GM19239 (cell line): ENCODE results near the gene SCFD1.

Experiments
- DNase-seq: peaks from one replicate; pipeline ENCODE4 v3.0.0; 2011; ENCODE audit warnings: low spot score; ENCODE audit not compliant: insufficient read length
- FAIRE-seq: peaks from 2 replicates; lab custom pipeline; 2011; peaks lifted over from hg19 to GRCh38; lab: Jason Lieb, UNC

Gene SCFD1

DNA sequence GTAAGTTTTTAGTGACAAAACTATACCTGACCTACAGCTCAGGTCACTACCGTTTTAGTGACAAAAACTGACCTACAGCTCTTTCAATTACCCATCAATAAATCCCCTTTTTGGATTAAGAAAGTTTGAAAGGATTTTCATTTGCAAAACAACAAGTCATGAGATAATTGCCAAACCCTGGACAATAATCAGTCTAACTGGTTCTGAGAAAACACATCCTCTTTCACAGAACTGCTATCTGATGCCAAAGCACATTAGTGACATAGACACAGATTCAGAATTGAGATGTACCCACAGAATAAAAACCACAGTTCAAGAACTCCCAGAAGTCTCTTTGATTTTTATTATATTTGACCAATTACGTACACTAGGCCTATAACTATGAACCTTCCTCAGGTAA, 126.2 kb downstream of the SCFD1 start:
- DNase-seq (no peak), FAIRE-seq (no peak)

DNA sequence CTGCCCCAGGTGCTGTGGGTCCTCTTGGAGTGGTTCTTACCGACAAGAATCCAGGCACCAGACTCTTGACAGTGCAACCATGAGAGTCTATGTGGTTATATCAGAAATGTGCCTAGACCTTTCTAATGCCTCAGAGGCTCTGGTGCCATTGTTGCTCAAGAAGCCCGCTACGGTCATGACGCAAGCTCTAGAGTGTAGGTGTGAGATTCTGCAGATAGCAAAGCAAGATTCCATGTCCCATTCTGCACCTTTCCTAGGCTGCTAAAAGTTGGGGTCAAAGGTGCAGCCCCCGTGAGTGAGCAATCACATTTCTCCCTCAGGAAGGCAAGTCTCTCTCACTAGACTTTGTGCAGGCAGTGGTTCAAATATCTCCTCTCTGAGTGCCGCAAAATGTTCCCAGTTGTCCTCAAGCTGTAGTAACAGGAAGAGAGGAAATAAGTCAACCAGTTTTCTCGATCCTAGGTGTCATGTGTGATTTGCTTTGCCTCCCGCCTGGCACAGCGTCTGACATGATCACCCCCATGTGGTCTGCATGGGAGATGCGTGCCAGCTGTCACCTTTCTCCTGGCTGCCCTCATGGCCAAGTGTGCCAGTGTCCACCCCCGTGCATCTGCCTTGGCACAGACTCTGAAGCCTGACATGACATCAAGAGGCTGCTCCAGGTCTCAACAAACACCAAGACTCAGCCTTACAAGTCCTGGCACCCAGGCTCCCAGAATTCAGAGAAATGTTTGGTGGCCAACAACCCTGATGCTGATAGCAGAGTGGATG, 129.7 kb downstream of the SCFD1 start:
- FAIRE-seq (no peak), DNase-seq (no peak)

DNA sequence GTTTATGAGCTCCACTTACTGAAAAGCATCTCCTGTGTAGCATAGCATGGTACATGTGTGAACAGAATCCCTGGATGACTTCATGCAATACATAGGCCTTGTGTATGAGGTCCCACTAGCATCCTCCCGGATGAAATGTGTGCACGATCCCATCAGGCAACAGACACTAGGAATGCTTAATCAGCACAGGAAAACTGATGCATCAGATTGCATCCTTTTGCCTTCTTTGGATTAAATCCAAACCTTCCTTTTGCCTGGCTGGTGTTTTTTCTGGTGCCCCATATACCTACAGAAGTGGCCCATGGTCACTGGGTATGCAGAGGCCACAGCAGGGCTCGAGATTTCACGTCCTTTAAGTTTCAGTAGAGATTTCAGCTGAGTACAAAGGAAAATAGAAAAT, 131.3 kb downstream of the SCFD1 start:
- DNase-seq (no peak), FAIRE-seq (no peak)

DNA sequence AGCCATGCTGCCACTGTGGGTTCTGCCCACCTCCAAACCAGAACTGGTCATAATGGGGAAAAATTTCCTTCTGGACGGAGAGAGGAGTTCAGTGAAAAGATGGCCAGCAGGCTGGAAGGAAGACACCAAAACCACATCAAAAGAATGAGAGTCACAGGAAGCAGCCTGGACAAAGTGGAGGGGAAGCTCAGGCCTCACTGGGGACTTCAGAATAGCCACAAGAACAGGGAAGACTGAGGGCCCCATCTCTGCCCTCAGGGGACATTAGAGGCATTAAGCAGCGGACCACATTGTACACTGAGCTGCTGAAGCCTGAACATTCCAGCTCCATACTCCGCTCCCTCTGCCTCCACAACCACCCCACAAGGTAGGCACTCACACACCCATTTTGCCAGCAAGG, 132.7 kb downstream of the SCFD1 start:
- no peak for FAIRE-seq
- no peak for DNase-seq

DNA sequence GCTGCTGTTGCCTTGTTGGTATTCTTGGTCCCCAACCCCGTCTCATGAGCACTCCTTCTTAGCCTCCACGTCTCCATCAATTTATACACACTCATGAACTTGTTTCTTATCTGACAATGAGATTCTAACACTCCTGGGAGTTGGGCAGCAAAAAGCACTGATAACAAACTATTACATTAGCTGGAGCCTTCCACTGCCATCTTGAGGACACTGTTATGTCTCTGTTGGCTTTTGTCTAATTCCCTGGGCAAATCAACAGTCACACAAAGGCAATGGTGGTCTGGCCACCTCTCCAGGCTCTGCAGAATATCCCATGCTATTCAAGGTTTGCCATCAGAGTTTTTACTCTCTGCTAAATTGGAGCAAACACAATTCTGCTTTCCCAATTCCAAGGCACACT, 134.5 kb downstream of the SCFD1 start:
- no peak for DNase-seq
- FAIRE-seq: no peak

DNA sequence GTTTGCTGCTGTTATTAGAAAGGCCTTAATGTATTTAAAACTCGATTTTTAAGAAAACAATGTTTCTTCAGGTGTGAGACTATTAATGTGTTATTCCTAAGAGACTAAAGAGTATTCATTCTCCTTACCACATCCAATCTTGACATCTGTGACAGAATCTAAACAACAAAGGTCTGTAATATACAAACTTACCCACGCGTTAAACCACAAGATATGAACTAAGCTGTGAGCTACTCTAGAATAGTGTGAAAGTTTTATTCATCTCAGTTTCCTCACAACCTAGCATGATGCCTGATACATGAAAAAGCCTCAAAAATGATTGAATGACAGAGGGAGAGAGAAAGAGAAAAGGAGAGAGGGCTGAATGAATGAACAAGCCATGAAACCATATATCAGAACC, 135.0 kb downstream of the SCFD1 start:
- FAIRE-seq (no peak), DNase-seq (no peak)

DNA sequence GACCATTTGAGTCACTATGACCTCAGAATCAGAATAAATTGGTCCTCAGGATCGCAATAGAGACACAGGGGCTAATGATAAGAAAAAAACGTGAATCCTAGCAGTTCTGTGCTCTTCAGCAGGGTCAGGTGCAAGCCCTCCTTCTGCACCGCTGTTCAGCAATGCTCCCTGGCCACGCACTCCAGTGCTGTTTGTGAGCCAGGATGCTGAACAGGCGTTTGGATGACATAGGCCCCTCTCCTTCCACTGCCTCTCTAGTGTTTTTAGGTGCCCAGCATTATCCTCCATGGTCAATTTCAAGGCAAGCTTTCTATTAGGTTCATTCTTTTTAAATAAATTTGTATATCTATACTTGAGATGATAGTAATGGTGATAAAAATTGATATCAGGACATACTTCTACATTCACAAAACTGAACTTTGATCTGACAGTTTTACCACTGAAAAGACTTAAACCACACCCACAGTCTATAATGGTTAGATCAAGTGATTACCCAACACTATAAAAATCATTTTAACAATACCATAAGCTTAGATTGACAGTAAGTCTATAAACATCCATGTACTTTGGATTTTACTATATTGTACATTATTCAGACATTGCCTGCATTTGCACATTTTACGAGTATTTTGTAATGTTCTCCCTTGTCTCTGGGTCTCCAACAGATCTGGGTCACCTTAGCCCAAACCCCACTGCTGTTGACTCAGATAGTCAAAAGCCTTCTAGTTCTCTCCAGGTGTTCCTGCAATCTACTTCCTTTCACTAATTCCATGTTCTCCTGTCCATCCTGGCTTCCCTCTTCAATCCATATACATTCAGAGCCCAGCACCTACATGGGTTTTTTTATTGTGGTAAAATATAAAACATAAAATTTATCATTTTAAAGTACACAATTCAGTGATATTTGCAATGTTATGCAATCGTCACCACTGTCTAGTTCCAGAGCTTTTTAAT, 137.3 kb downstream of the SCFD1 start:
- FAIRE-seq (no peak), DNase-seq (no peak)

DNA sequence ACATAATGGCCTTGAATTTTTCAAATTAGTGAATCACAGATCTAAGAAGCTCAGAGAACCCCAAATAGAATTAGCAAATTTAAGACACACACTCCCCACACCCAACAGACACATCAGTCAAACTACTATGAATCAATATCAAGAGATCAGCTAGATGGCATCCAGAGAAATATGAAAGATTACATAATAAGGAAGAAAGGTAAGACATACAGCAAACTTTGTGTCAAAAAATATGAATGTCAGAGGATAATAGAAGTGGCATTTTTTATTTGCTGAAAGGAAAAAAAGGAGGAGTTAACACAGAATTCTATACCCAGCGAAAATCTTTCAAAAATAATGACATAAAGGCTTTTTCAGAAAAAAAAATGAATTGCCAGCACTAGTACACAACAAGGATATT, 141.8 kb downstream of the SCFD1 start:
- DNase-seq (no peak), FAIRE-seq (no peak)

DNA sequence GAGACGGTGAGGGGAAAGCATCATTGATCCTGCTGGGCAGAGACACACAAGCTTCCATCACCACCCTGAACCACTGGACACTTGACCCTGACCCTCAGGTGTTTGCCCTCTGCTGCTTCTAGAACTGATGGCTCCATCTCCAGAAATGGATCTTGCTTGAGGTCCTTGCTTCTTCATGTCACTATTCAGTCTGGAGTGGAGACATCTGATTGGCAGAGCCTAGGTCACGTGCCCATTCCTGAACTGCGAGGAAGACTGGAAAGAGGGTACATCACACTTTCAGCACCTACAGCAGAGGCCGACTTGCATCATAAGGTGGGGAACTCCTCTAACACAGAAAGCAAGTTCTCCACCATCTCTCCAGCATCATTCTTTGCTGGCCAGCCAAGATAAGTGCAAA, 145.5 kb downstream of the SCFD1 start:
- no peak for FAIRE-seq
- DNase-seq: no peak

DNA sequence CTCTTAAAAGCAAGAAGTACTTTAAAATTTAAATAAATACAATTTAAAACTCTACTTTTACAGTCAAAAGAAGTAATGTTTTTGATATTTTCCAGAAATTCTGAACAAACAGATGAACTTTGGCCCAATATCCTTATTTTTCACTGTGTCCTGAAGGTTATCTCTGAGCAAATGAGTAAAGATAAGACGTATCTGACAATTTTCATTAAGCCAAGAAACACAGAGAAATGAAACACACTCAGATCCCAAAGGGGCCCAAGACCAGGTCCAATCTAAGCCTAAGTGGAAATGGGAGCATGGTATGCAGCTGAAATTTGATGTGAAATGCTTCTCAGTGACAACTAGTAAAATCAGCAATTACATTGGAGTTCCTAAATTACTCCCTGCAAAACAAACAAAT, 146.7 kb downstream of the SCFD1 start:
- FAIRE-seq (no peak), DNase-seq (no peak)

DNA sequence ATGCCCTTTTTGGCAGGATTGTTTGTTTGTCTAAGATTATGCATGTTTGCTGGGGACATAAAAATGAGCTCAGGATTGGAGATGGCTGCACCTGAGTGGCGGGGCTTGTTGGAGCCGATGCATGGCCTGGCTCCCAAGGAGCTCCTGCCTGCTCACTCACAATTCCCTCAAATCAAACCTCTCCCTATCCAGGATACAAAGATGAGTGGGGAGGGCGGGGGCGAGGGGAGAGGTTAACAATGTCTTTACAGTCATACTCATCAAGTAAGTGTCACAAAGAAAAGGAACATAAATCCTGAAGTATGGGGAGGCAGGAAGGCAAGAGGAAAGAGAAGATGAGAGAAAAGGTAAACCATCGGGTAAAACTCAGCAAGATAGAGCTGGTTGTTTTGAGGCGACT, 148.3 kb downstream of the SCFD1 start:
- FAIRE-seq (no peak), DNase-seq (no peak)

DNA sequence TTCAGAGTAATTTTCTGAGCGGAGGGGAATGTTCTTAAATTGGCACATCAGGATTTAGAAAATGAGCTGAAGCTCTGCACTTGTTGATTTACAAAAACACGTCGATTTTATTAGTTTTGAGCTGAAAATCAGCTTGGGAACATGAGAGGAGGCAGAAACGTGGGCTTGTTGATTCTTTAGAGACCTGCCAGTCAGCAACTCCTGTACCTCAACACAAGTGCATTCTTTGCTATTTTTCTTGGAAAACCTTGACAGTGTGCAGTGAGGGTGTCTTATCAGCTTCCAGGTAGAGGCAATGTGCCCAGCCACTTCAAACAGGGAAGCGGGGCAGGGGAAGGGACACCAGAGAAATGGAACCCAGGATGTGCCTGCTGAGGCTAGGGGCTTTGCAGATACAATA, 149.5 kb downstream of the SCFD1 start:
- FAIRE-seq (no peak), DNase-seq (no peak)

DNA sequence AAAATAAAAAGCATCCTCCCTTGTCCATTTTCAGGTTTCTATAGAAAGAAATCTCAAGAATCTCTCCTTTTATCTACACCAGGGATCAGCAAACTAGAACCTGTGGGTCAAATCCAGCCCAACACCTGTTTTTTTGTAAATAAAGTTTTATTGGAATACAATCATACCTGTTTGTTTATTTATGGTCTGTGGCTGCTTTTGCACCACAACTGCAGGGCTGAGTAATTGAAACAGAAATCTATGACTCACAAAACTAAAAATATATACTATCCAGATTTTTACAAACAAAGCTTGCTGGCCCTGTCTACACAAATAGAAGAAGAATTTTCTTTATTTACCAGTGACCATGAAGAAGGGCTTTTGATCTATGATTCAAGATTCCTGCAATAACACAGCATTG, 157.1 kb downstream of the SCFD1 start:
- no peak for FAIRE-seq
- no peak for DNase-seq
